RPMI8226 (cell line): ENCODE data around the gene KPNB1.

Experiments used
- DNase-seq: peaks from one replicate; pipeline ENCODE4 v3.0.0-alpha.2; 2015

Gene KPNB1

GRCh38 chr17:47733047-47733673 lies 83.4 kb downstream of the KPNB1 start, which contains the start of gene TBX21:
Gene TBX21, plus strand, starts transcription at chr17:47733236. Its CDS starts 219 bp downstream, at chr17:47733455.
- peak; percentile 92 for DNase-seq

GRCh38 chr17:47733674-47734410 lies 84.1 kb downstream of the KPNB1 start:
- DNase-seq, result no peak

GRCh38 chr17:47735139-47735464 lies 85.4 kb downstream of the KPNB1 start:
- no peak for DNase-seq
